ENCODE measurements around the gene RBM19.

Gene RBM19, protein sequence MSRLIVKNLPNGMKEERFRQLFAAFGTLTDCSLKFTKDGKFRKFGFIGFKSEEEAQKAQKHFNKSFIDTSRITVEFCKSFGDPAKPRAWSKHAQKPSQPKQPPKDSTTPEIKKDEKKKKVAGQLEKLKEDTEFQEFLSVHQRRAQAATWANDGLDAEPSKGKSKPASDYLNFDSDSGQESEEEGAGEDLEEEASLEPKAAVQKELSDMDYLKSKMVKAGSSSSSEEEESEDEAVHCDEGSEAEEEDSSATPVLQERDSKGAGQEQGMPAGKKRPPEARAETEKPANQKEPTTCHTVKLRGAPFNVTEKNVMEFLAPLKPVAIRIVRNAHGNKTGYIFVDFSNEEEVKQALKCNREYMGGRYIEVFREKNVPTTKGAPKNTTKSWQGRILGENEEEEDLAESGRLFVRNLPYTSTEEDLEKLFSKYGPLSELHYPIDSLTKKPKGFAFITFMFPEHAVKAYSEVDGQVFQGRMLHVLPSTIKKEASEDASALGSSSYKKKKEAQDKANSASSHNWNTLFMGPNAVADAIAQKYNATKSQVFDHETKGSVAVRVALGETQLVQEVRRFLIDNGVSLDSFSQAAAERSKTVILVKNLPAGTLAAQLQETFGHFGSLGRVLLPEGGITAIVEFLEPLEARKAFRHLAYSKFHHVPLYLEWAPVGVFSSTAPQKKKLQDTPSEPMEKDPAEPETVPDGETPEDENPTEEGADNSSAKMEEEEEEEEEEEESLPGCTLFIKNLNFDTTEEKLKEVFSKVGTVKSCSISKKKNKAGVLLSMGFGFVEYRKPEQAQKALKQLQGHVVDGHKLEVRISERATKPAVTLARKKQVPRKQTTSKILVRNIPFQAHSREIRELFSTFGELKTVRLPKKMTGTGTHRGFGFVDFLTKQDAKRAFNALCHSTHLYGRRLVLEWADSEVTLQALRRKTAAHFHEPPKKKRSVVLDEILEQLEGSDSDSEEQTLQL

DNA sequence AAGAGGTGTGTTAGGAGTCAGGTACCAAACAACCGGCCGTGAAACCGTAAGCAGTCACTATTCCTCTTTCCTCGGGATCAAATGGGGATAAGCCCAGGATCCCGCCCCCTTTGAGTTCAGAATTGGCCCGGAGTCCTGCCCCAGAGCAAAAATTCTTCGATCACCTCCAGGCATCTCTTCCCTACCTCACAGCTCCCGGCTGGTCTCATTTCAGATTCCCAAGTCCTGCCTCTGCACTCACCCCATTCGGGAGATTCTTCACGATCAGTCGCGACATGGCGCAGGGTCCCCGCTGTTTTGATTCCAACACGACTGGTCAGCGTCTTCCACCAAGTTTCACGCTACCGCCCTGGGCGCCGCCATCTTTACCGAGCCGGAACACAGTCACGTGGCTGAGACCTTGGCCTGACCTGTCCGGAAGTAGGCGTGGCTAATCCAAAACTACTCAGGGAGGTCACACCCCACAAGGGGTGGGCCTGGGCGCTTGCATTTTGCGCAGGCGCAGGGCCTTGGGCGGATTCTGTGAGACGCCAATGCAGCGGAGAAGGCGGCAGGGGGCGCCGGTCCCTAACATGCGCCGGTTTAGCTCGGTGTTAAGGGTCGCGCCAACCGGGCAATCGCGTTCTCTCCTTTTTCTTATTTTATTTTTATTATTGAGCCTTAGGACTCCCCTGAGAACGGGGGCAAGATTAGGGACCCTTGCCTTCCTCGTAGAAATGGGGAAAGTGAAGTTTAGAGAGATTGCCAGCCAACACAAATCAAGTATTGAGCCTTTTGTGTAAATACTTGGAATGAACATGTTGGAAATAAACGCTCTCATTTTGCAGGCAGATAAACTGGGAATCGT, at the start of gene RBM19:
TSS of gene RBM19 (minus strand) at position 375 of the 847 bp plus-strand sequence. CDS start at position 277, 98 bp downstream.
- TF ChIP-seq, protein P1, sequence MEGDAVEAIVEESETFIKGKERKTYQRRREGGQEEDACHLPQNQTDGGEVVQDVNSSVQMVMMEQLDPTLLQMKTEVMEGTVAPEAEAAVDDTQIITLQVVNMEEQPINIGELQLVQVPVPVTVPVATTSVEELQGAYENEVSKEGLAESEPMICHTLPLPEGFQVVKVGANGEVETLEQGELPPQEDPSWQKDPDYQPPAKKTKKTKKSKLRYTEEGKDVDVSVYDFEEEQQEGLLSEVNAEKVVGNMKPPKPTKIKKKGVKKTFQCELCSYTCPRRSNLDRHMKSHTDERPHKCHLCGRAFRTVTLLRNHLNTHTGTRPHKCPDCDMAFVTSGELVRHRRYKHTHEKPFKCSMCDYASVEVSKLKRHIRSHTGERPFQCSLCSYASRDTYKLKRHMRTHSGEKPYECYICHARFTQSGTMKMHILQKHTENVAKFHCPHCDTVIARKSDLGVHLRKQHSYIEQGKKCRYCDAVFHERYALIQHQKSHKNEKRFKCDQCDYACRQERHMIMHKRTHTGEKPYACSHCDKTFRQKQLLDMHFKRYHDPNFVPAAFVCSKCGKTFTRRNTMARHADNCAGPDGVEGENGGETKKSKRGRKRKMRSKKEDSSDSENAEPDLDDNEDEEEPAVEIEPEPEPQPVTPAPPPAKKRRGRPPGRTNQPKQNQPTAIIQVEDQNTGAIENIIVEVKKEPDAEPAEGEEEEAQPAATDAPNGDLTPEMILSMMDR (IDR thresholded peaks at IDR 0.05; ENCODE audit: insufficient read depth, low read length, poor library complexity, severe bottlenecking): peak; percentile 98
- H3K27me3 ChIP-seq (replicated peaks; ENCODE audit: control insufficient read depth, insufficient read depth, low read length): no peaks in the 10 kb centered on the region
- DNase-seq (ENCODE audit: extremely low read depth, insufficient read length): peak; percentile 90
- H3K4me3 ChIP-seq (replicated peaks; ENCODE audit: low read depth, low read length): peak within 1 kb of the TSS; percentile 79
- peaks cover 4% of the 10 kb centered on the region for H3K36me3 ChIP-seq (ENCODE audit: control insufficient read depth, insufficient read depth, low read length)

DNA sequence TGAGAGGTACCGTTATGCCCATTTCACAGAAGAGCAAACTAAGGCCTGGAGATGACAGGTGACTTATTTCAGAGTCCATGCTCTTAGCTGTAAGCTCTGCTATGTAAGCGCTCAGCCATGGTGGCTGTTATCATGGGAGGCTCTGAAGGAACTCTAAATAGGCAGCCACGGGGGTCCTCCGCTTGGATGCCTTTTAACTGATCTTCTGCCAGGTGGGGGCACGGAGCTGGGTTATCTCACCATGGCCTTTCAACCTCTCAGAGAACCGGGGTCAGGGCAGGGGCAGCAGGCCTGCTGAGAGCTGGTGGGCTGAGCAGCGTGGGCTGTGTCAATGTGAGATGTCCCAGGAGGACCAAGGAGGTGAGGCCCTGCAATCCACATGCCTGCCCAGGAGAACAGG, 49.7 kb upstream of the RBM19 start:
- DNase-seq (ENCODE audit: extremely low read depth, insufficient read length): no peak
- Histone ChIP-seq H3K27me3 (replicated peaks; ENCODE audit: control insufficient read depth, insufficient read depth, low read length) (no peaks in the 10 kb centered on the region), H3K36me3 (ENCODE audit: control insufficient read depth, insufficient read depth, low read length) (no peaks in the 10 kb centered on the region), H3K4me3 (replicated peaks; ENCODE audit: low read depth, low read length) (no peak overlapping the region)
- TF ChIP-seq, protein P1 (IDR thresholded peaks at IDR 0.05; ENCODE audit: insufficient read depth, low read length, poor library complexity, severe bottlenecking): no peak

DNA sequence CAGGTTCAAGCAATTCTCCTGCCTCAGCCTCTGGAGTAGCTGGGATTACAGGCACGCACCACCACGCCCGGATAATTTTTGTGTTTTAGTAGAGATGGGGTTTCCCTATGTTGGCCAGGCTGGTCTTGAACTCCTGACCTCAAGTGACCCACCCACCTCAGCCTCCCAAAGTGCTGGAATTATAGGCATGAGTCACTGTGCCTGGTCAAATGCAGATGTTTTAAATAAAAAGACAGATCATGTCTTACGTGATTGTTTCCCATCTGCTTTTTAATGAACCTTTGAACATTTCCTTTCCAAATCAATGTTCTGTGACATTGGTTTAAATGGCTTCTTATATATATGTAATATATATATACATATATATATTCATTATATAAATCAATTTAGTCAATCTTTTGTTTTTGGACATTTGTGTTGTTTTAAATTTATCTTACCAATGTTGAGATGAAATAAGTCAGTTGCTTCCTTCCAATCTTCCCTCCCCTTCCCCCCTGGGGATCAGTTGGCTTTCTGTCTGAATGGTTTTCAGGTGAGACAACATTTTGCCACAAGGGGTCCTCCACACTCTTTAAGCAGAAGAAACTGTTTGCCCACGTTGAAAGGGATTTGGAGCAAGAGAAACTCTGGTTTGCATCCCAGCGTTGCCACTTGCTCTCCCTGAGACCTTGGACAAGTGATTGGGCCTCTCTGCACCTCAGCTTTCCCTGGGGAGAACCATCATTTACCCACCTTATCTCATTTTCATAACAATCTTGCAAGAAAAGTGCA, 47.6 kb upstream of the RBM19 start:
- DNase-seq (ENCODE audit: extremely low read depth, insufficient read length): no peak

DNA sequence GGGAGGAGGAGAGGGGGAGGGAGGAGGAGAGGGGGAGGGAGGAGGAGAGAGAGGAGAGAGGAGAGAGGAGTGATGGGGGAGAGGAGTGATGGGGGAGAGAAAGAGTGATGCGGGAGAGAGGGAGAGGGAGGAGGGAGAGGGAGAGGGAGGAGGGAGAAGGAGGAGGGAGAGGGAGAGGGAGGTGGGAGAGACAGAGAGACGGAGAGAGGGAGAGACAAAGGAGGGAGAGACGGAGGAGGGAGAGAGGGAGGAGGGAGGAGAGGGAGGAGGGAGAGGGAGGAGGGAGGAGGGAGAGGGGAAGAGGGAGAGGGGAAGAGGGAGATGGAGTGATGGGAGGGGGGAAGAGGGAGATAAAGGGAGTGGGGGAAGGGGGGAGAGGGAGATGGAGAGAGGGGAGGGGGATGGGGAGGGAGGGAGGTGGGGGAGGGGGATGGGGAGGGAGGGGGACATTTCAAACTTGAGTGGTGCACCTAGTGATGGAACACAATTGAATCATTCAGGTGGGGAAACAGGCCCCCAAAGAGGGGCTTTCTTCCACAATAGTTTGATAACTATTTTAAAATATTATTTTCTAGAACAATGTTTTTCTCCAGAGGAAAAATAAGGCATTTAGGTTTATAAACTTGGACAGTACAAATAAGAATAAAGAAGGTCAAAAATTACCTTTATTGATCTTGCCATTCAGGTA, 46.8 kb upstream of the RBM19 start:
- TF ChIP-seq, protein P1 (IDR thresholded peaks at IDR 0.05; ENCODE audit: insufficient read depth, low read length, poor library complexity, severe bottlenecking): no peak
- H3K36me3 ChIP-seq (ENCODE audit: control insufficient read depth, insufficient read depth, low read length): no peaks in the 10 kb centered on the region
- H3K27me3 ChIP-seq (replicated peaks; ENCODE audit: control insufficient read depth, insufficient read depth, low read length): no peaks in the 10 kb centered on the region; the same call in 1 of the 2 replicates
- DNase-seq (ENCODE audit: extremely low read depth, insufficient read length): no peak
- H3K4me3 ChIP-seq (replicated peaks; ENCODE audit: low read depth, low read length): no peak overlapping the region

More for the DNA sequence above, 47.6 kb upstream of the RBM19 start:
- Histone ChIP-seq H3K4me3 (replicated peaks; ENCODE audit: low read depth, low read length) (no peak overlapping the region), H3K27me3 (replicated peaks; ENCODE audit: control insufficient read depth, insufficient read depth, low read length) (no peaks in the 10 kb centered on the region; the same call in 1 of the 2 replicates), H3K36me3 (ENCODE audit: control insufficient read depth, insufficient read depth, low read length) (no peaks in the 10 kb centered on the region)
- TF ChIP-seq, protein P1 (IDR thresholded peaks at IDR 0.05; ENCODE audit: insufficient read depth, low read length, poor library complexity, severe bottlenecking): peak; percentile 25

All from GM06990 (cell line).